ENCODE measurements around the gene HPN. TPM values are rescaled to one million over a fixed set of nuclear protein-coding genes. Genes with fewer than 3 reads are reported as not detected.
"Not testable (repeated sequence)": the region's sequence is repeated elsewhere in the genome, so short reads cannot be mapped to it uniquely, and the experiment has no call there.

HPN gene
- polyA plus RNA-seq, 4 donors, result 88.9 to 122 (median 112) TPM

DNA sequence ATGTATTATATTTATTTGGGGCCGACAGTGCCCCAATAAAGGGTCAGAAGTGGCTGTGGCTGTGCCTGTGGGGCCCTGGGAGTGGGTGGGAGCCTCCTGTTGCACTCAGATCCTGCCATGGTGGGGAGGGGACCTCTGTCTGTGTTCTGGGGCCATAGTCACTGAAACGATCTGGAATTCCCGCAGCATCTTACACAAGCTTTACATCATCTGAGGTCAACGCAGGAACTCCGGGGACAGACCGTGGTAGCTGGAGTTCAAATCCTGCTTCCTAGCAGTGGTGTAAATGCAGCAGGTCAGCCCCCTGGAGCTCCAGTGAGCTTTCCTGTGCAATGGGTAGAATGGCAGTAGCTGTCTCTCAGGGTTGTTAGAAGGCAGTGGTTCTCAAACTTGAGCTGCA, 15.1 kb upstream of the HPN start:
- DNase-seq (ENCODE audit: low read depth in 4 of 4, low spot score in 2 of 4), result no peak

DNA sequence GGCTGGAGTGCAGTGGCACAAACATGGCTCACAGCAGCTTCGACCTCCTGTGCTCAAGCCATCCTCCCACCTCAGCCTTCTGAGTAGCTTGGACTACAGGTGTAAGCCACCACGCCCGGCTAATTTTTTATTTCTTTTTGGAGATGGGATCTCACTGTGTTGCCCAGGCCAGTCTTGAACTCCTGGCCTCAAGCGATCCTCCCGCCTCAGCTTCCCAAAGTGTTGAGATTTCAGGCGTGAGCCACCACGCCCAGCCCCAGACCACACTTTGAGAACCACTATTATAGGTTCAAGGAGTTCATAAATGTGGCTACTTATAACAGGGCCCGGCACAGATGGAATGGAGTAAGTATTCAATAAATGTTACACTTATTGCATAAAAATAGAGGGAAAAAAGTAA, 14.5 kb upstream of the HPN start:
- DNase-seq (ENCODE audit: low read depth in 4 of 4, low spot score in 2 of 4), result no peak

DNA sequence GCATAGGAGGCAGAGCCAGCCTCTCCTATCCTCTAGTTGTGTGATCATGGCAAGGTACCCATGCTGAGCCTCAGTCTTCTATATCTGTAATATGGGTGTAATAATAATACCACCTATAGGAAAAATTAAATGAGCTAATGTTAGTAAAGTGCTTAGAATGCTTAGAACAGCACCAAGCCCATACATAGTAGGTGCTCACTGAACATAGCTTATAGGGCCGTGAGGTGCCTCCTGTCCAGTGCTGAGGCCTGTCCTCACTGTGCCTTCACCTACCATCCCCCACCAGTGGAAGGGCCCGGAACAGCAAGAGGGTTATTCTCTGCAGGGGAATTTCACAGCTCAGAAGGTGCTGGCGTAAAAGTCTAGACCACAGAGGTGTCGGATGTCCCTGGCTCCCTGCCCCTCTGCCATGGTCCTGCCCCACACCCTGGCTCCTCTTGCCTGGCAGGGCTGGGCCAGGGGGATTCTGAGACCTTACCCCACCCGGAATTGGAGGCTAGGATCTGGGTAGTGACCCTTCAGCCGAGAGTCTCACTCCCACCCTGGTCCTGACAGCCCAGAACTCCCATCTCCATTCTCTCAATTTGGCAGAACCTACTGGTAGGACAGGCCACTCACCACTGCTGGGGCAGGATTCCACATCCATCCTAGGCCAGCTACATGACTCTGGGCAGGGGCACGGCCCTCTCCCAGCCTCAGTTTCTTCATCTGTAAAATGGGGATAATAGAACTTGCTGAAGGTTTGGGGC, 13.5 kb upstream of the HPN start:
- DNase-seq (ENCODE audit: low read depth in 4 of 4, low spot score in 2 of 4), result no peak

DNA sequence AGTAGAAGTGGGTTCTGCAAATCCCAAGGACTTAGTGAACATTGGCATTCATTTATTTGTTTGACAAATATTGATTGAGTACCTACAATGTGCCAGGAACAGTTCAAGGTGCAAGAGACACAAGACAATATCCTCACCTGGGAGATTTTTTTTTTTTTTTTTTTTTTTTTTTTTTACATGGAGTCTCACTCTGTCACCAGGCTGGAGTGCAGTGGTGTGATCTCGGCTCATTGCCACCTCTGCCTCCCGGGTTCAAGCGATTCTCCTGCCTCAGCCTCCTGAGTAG, 13.0 kb upstream of the HPN start:
- DNase-seq (ENCODE audit: low read depth in 4 of 4, low spot score in 2 of 4), result not testable (repeated sequence)

DNA sequence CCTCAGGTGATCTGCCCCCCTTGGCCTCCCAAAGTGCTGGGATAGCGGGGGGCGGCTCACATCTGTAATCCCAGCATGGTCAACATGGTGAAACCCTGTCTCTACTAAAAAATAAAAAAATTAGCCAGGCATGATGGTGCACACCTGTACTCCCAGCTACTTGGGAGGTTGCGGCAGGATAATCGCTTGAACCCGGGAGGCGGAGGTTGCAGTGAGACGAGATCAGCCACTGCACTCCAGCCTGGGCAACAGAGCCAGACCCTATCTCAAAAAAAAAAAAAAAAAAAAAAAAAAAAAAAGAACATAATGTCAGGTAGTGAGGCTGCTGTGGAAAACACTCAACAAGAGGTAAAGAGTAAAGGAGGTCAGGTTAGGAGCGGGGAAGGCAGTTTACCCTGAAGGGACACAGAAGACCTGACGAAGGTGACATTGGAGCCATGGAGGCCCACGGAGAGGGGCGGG, 12.2 kb upstream of the HPN start:
- DNase-seq (ENCODE audit: low read depth in 4 of 4, low spot score in 2 of 4), result not testable (repeated sequence)

DNA sequence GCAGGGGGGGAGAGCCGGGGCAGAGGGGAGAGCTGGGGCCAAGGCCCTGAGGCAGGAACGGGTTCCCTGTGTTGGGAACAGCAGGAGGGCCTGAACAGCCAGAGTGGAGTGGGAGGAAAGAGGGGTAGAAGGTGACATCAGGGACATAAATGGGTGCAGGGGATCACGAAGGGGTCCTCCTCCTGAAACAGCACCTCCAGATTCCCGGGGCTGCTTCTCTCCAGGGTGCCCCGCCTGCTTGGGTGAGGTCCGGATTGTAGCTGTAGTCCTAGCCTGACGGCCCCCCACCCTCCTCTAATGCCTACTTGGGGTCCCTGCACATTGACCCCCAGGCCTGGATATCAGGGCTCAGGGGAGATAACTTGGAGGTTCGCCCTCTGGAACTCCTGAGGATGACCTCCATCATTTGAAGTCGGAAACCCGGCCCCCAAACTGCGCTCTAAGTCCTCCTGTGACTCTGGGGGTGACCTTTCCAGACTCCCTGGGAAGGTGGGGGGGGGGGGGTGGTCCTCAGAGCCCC, 11.7 kb upstream of the HPN start:
- DNase-seq (ENCODE audit: low read depth in 4 of 4, low spot score in 2 of 4), result no peak

DNA sequence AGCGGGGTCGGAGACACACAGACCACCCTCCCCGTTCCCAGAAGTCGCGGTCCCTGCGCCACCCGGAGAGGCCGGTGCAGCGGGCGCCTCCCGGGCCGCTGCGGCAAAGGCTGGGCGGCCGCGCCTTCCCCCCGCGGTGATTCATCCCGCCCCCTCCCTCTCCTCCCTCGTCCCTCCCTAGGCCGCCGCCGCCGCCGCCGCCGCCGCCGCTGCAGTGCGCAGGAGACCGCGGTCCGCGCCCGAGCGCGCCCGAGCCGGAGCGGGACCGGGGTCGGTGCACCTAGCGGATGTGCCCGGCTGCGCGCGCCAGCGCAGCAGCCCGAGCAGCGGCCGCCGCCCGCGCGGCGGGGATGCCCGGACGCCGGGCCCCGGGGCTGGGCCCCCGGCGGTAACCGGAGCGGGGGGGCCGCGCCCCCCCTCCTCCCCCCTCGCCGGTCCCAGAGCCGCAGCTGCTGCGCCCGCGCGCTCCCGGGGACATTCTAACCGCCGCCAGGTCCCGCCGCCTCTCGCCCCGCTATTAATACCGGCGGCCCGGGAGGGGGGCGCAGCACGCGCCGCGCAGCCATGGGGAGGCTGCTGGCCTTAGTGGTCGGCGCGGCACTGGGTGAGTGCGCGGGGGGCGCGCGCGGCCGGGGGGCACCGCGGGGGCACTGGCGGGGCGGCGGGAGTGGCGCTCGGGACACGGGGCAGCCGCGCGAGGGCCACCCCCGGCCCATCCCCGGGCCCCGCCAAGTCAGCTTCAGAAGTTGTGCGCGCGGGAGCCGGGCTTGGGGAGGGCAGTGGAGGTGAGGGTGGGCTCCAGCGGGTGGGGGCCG, 11.1 kb upstream of the HPN start, which contains the start of gene SCN1B:
Gene SCN1B, plus strand, starts transcription at position 214 of the 815 bp plus-strand sequence. Its CDS starts 351 bp downstream, at position 565.
- no peak for DNase-seq (ENCODE audit: low read depth in 4 of 4, low spot score in 2 of 4)

DNA sequence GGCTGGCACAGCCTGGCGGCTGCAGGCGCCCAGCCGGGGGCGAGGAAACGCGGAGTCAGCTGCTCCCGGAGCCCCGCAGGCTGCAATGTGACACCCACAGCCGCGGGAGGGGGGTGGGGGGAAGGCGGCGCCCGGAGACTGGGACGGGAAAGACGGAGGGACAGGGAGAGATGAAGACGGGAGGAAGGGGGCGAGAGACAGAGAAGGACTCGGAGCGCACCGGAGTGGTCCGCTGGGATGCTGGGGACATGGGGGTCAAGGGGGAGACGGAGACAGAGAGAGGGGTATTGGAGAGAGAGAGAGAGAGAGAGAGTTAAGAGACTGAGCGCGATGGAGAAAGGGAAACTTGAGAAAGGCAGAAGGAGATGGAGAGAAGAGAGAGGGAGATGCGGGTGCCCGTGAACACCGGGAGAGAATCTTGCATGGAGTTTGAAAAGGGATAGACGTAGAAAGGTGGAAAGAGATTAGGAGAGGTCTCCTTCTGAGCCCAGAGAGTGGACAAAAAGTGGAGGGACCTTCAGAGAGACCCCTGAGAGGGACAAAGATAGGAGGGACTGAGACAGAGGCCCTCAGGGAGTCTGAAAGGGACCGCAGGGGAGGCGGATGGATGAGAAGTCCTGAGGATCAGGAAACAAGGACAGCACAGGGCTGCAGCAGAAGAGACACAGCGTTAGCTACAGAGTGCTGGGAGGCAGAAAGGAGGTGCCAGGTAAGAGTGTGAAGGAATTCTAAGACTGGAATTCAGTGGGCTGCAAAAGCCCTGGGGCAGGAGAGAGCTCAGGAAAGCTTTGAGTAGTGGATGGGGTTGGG, 10.2 kb upstream of the HPN start:
- no peak for DNase-seq (ENCODE audit: low read depth in 4 of 4, low spot score in 2 of 4)

DNA sequence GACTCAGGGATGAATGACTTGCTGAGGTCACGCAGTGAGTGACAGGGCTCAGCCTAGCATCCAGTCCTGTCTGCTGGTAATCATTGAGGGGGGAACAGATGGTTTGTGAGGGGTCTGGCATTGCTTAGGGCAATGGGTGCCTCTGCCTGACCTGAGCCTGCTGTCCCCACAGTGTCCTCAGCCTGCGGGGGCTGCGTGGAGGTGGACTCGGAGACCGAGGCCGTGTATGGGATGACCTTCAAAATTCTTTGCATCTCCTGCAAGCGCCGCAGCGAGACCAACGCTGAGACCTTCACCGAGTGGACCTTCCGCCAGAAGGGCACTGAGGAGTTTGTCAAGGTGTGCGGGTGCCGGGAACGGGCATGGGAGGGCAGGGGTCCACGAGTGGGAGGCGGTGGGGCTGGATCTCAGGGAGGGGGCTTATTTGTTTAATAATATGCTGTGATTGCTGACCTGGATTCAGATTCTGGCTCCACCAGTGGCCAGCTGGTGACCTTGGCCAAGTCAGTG, 9.1 kb upstream of the HPN start:
- no peak for DNase-seq (ENCODE audit: low read depth in 4 of 4, low spot score in 2 of 4)

DNA sequence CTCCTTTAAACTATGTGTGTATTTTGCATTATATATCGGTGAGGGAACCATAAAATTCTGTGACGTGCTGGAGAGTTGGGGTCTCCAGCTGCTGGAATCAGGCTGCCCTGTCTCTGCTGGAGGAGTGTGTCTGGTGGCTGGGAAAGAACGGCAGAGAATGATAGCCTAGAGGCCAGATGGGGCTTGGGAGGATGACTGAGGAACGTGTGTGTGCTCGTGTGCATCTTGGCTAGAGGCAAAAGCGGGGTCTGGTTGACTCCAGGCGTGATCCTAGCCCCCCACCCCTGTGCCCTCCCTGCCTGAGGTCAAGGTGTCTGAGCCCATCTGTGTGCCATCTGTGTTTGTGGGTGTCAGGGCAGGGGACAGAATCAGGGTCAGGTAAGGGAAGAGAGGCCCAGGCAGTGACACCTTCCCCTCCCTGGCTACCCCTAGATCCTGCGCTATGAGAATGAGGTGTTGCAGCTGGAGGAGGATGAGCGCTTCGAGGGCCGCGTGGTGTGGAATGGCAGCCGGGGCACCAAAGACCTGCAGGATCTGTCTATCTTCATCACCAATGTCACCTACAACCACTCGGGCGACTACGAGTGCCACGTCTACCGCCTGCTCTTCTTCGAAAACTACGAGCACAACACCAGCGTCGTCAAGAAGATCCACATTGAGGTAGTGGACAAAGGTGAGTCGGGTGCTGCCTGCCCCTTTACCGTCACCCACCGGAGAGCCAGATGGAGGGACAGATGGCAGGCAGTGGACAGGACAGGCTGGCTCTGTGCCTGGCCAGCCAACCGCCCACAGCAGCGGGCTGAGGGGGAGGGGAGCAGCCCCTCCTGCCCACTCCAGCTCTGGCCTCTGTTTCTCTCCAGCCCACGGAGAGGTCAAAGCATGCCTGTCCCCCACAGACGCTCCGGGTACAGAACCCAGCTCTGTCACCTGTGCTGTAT, 8.2 kb upstream of the HPN start:
- DNase-seq (ENCODE audit: low read depth in 4 of 4, low spot score in 2 of 4), result no peak

DNA sequence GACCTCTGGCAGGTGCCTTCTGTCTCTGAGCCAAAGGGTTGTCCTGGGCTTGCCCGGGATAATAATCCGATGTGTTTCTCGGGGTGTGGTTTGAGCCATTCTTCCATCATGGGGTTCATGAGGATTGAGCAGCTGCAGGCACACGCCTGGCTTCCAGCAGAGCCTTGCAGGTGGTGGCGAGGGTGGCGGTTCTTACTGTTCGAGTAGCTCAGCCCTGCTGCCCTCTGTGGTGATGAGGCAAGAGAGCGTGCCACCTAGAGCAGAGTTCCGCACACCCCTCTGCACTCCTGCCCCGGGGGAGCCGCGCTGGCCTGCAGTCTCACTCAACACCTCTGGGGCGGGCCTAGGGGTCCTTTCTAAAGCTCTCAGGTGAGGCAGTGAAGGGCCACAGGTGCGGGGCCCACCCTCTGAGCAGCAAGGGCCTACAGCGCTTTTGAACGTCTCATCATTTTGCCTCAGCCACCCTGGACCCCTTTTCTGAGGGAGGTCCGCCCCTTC, 7.5 kb upstream of the HPN start:
- no peak for DNase-seq (ENCODE audit: low read depth in 4 of 4, low spot score in 2 of 4)

DNA sequence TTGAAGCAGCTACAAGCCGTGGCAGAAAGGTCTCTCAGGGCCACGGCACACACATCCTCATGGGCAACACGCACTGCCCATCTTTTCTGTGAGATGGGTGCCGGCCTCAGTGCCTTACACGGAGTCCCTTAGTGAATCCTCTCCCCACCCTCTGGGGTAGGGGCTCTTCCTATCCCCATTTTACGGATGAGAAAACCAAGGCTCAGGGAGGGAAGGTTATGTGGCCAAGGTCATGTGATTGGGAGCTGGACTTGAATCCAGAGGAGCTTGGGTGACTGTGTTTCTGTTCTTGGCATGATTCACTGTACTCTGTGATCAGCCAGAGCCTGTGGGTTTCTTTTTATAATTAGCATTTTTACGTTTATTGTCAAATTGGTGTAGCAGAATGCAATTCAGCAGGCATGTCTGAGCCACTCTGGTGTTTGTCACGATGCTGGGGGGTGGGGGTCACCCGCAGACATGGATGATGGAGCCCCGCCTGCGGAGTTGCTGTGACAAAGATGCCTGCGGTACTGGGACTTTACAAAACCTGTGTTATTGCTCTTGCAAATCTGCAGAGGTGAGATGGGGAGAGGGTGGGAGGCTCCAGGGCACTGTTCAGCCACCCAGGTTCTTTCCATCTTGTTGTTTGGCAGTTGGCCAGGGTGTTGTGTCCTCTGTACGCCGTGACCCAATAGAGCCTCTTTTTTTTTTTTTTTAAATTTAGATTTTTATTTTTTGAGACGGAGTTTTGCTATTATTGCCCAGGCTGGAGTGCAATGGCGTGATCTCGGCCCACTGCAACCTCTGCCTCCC, 6.7 kb upstream of the HPN start:
- DNase-seq (ENCODE audit: low read depth in 4 of 4, low spot score in 2 of 4), result no peak

DNA sequence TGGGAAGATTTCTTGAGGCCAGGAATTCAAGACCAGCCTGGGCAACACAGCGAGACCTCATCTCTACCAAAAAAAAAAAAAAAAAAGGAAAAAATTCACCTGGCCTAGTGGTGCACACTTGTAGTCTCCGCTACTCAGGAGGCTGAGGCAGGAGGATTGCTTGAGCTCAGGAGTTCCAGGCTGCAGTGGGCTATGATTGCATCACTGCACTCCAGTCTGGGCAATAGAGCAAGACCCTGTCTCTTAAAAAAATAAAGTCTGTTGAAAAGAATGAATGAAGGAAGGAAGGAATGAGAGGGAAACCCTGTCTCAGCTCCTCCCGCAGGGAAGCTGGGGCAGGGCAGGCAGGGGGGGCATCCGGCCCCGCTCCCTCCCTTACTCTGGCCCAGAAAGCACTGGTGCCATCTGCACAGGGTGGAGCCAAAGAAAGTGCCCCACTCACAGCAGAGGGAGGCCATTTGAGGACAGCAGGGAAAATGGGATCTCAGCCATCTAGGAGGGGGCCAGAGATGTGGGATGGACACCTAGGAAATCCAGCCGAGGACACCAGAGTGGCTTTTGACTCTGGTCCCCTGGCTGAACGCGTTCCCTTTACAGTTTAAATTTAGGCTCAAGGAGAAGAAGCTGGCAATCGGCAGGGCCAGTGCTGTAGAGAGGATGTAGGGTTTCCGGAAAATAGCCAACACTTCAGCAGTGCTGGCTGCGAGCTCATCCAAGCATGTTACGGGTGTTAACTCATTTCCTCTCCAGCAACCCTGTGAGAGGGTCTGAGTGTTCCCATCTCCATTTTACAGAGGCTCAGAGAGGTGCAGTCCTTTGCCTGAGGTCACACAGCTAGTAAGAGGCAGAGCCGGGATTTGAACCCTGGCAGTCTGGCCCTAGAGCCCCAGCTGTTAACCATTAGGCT, 3.6 kb upstream of the HPN start:
- no peak for DNase-seq (ENCODE audit: low read depth in 4 of 4, low spot score in 2 of 4)

DNA sequence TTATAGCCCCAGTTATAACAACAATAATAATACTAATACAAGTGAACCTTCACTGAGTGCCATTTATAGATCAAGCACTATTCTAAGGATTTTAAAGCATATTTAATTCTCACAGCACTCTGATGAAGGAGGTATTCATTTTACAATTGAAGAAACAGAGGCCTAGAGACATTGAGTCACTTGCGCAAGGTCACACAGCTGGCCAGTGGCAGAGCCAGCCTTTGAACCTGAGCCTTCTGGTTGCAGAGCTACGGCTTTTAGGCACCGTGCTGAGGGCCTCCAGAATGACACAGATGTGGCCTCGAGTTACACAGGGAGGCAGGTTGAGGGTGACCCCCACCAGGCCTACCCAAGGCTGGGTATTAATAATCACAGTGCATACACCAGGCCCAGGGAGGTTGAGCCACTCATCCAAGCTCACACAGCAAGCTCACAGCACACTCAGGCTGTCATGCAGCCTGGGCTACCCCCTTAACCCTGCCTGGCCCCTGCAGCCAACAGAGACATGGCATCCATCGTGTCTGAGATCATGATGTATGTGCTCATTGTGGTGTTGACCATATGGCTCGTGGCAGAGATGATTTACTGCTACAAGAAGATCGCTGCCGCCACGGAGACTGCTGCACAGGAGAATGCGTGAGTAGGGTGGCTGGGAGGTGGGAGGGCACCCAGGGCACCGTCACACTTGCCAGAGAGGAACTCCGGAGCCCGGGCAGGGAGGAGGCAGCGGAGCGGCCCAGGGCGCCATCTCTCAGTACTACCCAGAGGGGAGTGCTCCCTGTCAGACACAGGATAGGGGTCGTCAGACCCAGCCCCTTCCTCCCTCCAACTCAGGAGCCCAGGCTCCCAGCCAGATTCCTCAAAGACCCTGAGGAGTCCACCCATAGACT, 2.7 kb upstream of the HPN start:
- DNase-seq (ENCODE audit: low read depth in 4 of 4, low spot score in 2 of 4), result no peak

DNA sequence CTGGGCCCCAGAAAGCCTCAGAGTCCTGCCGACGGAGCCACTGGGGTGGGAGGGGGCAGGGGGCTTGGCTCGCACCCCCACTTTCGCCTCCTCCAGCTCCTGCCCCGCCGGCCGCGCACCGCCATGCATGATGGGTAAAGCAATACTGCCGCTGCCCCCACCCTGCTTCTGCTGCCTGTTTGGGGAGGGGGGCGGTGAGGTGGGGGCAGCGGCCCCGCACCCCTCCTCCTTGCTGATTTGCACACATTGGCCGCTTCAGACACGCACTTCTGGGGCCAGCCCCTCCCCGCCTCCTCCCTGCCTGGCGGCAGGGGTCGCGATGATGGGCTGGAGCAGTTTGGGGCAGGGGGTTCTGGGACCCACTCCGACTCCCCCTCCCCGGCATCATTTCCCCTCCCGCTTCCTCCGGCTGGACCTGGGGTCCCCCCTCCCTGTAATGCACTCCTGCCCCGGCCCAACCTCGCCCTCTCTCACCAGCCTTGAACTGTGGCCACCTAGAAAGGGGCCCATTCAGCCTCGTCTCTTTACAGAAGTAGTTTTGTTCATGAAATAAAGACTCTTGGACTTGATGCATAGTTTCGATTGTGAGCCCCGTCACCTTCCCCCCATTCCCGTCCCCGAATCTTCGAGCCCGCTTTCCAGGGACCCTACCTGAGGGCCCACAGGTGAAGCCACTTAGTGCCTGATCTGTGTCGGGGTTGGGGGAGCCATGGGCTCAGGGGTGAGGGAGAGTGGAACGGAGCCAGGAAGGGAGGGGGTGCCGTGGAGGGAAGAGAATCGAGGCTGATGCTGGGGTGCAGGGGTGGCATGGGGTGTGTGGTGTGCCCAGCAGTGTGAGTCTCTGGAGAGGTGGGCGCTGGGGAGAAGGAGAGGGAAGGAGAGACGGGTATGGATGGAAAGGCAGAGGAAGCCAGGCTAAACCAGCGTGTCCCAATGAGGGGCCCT, 1.4 kb upstream of the HPN start:
- no peak for DNase-seq (ENCODE audit: low read depth in 4 of 4, low spot score in 2 of 4)

Measured in left renal cortex interstitium (tissue), 4 donors.